Daoy (cell line): ENCODE data around the gene MSH5. TPM values are rescaled to one million over a fixed set of nuclear protein-coding genes. Genes with fewer than 3 reads are reported as not detected.

ENCODE experiments used
- DNase-seq: peaks from one replicate; pipeline ENCODE4 v3.0.0-alpha.2; 2015; ENCODE audit warnings: low read depth
- total RNA-seq: library from RNA; depleted of rRNA; stranded (reverse); fragments of >200 nt; shearing (Covaris generic); gene quantifications from 2 replicates; pipeline ENCODE4 v1.2.3, GENCODE V29; 2014

Gene MSH5
- total RNA-seq, 1 experiment from 2014 or later = 19.9 TPM

- no peak for DNase-seq
Observed at GRCh38 chr6:31712296-31712695, 27.5 kb upstream of the MSH5 start.

DNA sequence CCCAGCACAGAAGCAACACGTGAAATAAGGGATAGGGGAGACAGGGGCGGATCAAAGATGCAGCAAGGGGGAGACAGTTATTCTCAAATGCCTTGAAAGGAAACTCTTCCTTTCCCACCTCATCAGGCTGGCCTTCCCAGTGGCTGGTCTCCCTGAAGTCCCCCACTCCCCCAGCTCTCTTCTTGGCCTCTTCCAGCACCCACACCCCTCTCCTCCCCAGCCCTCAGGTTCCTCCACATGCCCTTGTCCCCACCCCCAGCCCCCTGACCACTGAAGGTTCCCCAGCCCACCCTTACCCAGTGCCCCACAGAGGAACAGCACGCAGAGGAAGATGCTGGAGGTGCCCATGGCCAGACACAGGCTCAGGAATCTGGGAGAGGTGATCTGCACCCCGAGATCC lies 26.3 kb upstream of the MSH5 start:
- DNase-seq = no peak

GRCh38 chr6:31713991-31714684 lies 25.7 kb upstream of the MSH5 start:
- DNase-seq = no peak

GRCh38 chr6:31715022-31715958 lies 24.5 kb upstream of the MSH5 start, which contains the start of gene LY6G6D:
TSS of gene LY6G6D (plus strand) at chr6:31715348. CDS start at chr6:31715356, 8 bp downstream.
- no peak for DNase-seq

DNA sequence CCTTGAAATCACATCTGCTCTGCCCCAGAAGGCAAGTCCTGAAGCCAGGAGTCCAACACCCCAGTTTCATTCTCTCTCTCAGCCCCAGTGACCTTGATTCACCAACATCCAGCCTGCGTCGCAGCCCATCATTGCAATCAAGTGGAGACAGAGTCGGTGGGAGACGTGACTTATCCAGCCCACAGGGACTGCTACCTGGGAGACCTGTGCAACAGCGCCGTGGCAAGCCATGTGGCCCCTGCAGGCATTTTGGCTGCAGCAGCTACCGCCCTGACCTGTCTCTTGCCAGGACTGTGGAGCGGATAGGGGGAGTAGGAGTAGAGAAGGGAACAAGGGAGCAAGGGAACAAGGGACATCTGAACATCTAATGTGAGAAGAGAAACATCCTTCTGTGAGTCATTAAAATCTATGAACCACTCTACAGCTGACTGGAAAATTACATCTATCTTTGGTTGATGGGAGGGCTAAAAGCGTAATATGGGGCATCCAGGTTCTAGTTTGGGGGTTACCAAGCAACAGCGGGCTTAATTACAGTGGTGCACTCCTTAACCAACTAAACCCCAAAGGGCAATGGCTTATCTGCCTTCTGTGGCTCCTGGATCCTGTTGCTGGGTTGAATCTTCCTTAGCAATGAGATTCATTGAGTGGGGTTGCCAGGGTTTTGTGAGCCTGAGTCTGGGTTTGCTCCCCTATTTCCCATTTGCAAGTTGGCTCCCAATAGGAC lies 22.1 kb upstream of the MSH5 start:
- no peak for DNase-seq

- DNase-seq = no peak
Observed at GRCh38 chr6:31718265-31718664, 21.5 kb upstream of the MSH5 start.

GRCh38 chr6:31719001-31719400 lies 20.8 kb upstream of the MSH5 start:
- no peak for DNase-seq

DNA sequence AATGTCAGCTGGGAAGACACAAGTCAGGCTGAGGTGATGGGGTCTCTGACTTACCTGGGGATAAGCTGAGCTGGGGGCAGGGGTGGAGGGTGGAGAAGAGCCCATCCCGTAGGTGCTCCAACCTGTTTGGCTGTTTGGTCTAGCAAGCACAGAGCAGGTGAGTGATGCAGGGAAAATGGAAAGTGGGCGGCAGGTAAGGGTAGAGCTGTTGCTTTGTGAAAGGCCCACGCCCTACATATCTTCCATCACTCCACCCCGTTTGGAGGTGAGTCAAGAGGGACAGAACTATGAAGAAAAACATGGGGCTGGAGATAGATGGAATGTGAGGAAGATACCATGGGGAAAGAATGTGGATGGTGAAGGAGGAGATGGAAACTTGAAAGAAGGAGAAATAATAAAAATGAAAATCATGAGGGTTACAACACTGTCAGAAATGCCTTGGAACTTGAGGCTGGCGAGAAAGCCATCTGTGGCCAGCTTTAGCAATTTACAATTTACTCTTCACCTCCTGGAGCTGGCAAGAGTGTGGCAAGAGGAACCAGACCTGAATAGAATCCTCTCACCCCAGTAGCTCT lies 19.5 kb upstream of the MSH5 start:
- no peak for DNase-seq

GRCh38 chr6:31721351-31722020 lies 18.3 kb upstream of the MSH5 start, which contains the start of gene LY6G6C:
TSS of gene LY6G6C (minus strand) at chr6:31721746. CDS start at chr6:31721679, 67 bp downstream.
- DNase-seq = no peak

GRCh38 chr6:31722173-31722572 lies 17.6 kb upstream of the MSH5 start:
- DNase-seq = no peak

DNA sequence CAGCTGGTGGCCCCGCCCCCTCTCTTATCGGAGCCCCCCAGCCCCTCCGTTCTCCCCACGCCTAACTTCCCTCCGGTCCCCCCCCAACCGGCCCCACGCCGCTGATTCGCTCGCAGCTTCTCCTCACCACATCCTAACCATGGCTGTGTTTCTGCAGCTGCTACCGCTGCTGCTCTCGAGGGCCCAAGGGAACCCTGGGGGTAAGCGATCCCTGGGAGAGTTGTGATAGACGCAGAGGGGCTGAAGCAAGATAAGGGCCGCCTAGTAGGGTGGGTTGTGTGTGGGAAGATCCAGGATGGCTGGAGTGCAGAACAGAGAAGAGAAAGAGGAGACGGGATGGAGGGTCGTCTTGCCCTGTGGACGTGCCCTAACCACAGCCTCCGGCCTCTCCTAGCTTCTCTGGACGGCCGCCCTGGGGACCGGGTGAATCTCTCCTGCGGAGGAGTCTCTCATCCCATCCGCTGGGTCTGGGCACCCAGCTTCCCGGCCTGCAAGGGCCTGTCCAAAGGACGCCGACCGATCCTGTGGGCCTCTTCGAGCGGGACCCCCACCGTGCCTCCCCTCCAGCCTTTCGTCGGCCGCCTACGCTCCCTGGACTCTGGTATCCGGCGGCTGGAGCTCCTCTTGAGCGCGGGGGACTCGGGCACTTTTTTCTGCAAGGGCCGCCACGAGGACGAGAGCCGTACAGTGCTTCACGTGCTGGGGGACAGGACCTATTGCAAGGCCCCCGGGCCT lies 16.4 kb upstream of the MSH5 start, which contains the start of gene MPIG6B:
Gene MPIG6B (plus strand): TSS at position 129 of the 735 bp plus-strand sequence. CDS start 11 bp downstream, at position 140.
- DNase-seq = no peak

DNA sequence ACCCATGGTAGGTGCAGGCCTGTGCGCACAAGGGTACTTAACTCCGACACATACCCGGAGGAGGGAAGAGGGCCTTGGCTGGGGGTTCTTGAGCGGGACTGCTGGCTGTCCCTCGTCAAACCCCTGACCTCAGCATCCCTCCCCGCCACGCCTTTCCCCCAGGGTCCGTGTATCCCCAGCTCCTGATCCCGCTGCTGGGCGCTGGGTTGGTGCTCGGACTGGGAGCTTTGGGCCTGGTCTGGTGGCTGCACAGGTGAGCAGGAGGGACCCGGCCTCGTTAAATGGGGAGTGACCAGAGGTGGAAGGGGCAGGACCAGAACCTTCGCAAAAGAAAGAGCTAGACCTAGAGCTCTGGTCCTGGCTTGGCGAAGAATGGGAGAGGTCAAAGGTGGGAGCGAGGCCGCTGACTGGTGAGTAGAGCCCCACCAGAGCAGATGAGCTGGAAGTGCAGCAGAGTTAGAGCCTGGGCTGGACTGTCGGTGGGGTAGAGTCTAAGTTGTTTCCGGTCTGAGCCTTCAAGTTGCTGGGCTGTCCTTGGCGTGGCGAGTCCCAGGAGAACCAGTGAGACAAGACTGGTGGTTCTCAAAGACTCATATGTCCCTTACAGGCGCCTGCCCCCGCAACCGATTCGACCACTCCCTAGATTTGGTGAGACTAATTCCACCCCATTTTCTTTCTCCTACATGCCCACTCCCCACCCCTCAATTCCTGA lies 15.7 kb upstream of the MSH5 start:
- DNase-seq = no peak

- DNase-seq = no peak
Observed at GRCh38 chr6:31725502-31726350, 14.1 kb upstream of the MSH5 start.

GRCh38 chr6:31727034-31727716 lies 12.6 kb upstream of the MSH5 start:
- no peak for DNase-seq

- no peak for DNase-seq
Observed at GRCh38 chr6:31727717-31728671, 11.8 kb upstream of the MSH5 start.

DNA sequence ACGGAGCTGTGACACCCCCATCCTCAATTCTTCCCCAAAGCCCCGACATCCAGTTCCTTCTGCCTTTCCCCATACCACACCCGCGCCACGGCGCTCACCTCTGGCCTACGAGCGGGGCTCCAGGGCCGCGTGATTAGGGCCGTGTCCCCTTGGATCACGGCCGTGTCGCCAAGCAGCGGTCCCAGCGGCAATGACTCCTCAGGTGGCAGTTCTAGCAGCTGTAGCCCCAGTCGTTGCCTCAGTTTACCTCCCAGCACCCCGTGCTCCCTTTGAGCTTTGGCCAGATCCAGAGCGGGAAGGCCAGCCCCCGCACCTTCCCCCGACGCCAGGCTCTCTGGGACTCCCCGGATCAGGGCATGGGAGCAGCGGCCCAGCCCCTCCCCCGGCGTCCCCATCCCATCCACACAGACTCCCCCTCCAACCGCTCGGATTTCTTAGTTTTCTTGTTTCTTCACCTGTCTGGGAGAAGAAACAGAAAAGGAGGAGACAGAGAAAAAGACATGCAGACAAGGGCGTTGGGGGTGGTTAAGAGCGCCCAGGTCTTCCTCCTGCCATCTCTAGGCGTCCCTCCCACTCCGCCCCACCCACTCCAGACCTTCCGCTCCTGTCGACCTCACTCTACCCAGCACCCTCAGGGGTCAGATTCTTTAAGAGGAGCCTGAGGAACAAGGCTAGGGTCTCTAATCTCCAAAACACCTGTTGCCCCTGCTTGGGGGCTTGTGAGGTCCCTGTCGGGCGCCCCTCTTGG lies 10.9 kb upstream of the MSH5 start, which contains the start of gene DDAH2:
Gene DDAH2 (minus strand): TSS at position 533 of the 748 bp plus-strand sequence. CDS start 138 bp downstream, at position 395.
- DNase-seq = no peak
